HG03565 (cell line): ENCODE measurements around the gene RRP8.

Experiments used
- ATAC-seq: cut with Tn5 transposase; IDR thresholded peaks from one replicate; pipeline ENCODE4 v1.9.1; 2021; ENCODE audit warnings: mild to moderate bottlenecking, moderate library complexity; ENCODE audit not compliant: unreplicated experiment

Gene RRP8

DNA sequence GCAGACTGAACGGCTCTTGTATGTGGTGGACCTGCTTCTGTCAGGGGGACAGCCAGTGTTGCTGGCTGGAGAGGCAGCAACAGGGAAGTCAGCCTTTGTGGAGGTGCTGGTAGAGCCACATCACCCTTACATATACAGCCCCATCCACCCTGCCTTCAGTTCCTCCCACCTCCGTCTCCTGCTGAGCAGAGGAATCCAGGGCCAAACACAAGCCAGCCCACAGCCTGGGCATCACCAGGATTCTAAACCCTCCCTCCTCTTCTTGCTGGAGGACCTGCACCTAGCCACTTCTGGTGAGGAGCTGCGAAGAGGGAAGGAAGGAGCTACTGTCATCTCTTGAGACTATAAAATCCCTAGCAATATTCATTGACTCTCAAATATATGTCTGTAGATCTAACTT, 54.8 kb downstream of the RRP8 start:
- no peak for ATAC-seq

DNA sequence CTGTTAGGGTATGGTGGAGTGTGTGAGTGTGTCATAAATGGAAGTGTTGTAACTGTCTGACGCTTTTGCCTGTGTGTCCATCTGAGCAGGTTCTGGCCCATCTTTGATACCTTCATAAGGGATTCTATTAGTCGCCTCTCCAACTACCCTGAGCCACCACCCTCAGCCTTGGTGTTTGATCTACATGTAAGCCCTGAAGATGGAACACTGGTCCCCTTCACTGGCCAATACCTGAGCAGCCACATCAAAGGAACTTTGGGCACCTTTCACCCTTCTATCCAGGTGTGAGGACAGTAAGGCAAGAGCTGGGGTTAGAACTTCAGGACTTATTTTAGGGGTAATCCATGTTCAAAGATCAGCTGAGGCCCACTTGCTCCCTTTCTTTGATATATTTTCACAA, 55.3 kb downstream of the RRP8 start:
- ATAC-seq: no peak

- no peak for ATAC-seq
Measured at GRCh38 chr11:6547177-6547576, 56.2 kb downstream of the RRP8 start.

DNA sequence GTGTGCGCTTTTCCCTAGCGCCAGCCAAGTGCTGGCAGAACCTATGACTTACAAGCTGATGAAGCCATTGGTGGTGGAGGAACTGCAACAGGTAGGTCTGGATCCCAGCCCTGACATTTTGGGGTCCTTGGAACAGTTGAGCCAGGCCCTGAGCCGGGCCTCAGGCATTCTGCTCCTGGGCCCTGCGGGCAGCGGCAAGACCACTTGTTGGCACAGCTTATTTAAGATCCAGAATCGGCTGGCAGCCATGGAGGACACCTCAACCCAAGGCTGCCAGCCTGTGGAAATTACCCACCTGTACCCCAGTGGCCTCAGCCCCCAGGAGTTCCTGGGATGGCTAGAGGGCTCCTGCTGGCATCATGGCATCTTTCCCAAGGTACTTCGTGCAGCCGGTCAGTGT, 56.7 kb downstream of the RRP8 start:
- no peak for ATAC-seq

GRCh38 chr11:6545917-6546605, 57.4 kb downstream of the RRP8 start:
- ATAC-seq: no peak
